Natural killer cell treated with Interleukin-12 subunit alpha and Interleukin-12 subunit beta and Interleukin-15 and Interleukin-18, amount 100 ng/mL, for 72 hours (primary cell): Measurements from ENCODE around the gene FAM32A. TPM values are rescaled to one million over a fixed set of nuclear protein-coding genes. Genes with fewer than 3 reads are reported as not detected.

Source experiments
- ATAC-seq, 2 donors: fragments of 150-1000 bp; cut with Tn5 transposase in 1 of 2; sonication (Bioruptor Pico), chemical (Tn5 transposase) in 1 of 2; 2 replicates each; pipeline ENCODE4 v1.10.0; 2021
- DNase-seq: peaks from one replicate; pipeline ENCODE4 v3.0.0; 2022; ENCODE audit warnings: low spot score
- H3K27ac Mint-ChIP-seq, 2 donors: 1 replicate in 1 of 2; 2 replicates in 1 of 2; pipeline ENCODE4 v1.8.0; 2022; ENCODE audit warnings: mixed read lengths in 2 of 2, mild to moderate bottlenecking in 1 of 2, moderate library complexity in 1 of 2
- H3K27me3 Mint-ChIP-seq, 2 donors: 1 replicate in 1 of 2; 2 replicates in 1 of 2; pipeline ENCODE4 v1.8.0; 2022; ENCODE audit warnings: mixed read lengths in 2 of 2
- H3K36me3 Mint-ChIP-seq: one replicate; pipeline ENCODE4 v1.8.0; 2022; ENCODE audit warnings: mixed read lengths
- H3K4me1 Mint-ChIP-seq, 2 donors: 1 replicate in 1 of 2; 2 replicates in 1 of 2; pipeline ENCODE4 v1.8.0; 2022; ENCODE audit warnings: low read depth in 2 of 2, mixed read lengths in 2 of 2, mild to moderate bottlenecking in 1 of 2
- H3K4me3 Mint-ChIP-seq: one replicate; pipeline ENCODE4 v1.8.0; 2022; ENCODE audit warnings: mixed read lengths
- H3K9me3 Mint-ChIP-seq: 2 replicates; pipeline ENCODE4 v1.8.0; 2022; ENCODE audit warnings: mixed read lengths
- total RNA-seq, 2 donors: library from RNA; stranded (reverse); gene quantifications; one replicate each; pipeline ENCODE4 v1.2.3, GENCODE V29; 2022

The FAM32A gene
- total RNA-seq, 2 donors from 2014 or later, result 46.7 to 60.8 TPM

GRCh38 chr19:16154557-16154956 lies 30.7 kb upstream of the FAM32A start:
- H3K9me3 Mint-ChIP-seq, result no peaks in the 10 kb centered on the region
- DNase-seq (no peak), ATAC-seq (no peak)
- no peak overlapping the region for H3K4me3 Mint-ChIP-seq
- peak overlapping the region; percentile 66 to 85 for H3K27ac Mint-ChIP-seq
- H3K36me3 Mint-ChIP-seq, result peaks cover 27% of the 10 kb centered on the region
- H3K4me1 Mint-ChIP-seq, result peaks cover 19 to 31% of the 10 kb centered on the region in 2 donors
- no peaks in the 10 kb centered on the region for H3K27me3 Mint-ChIP-seq

GRCh38 chr19:16155128-16155527 lies 30.1 kb upstream of the FAM32A start:
- Mint-ChIP-seq H3K9me3 (no peaks in the 10 kb centered on the region), H3K27ac (peak overlapping the region; percentile 66 to 85), H3K4me1 (peaks cover 16 to 28% of the 10 kb centered on the region in 2 donors), H3K36me3 (peaks cover 27% of the 10 kb centered on the region), H3K4me3 (peak overlapping the region; percentile 40), H3K27me3 (no peaks in the 10 kb centered on the region)
- DNase-seq, result no peak
- no peak for ATAC-seq

- Mint-ChIP-seq H3K27ac (peak overlapping the region; percentile 64 to 85), H3K36me3 (peaks cover 27% of the 10 kb centered on the region), H3K4me3 (no peak overlapping the region), H3K9me3 (no peaks in the 10 kb centered on the region), H3K27me3 (no peaks in the 10 kb centered on the region), H3K4me1 (peaks cover 25 to 35% of the 10 kb centered on the region in 2 donors)
- DNase-seq (no peak), ATAC-seq (no peak)
These were observed 28.3 kb upstream of the FAM32A start for GRCh38 chr19:16156904-16157303.

GRCh38 chr19:16157601-16158000 lies 27.6 kb upstream of the FAM32A start:
- H3K9me3 Mint-ChIP-seq, result no peaks in the 10 kb centered on the region
- no peak overlapping the region for H3K27ac Mint-ChIP-seq
- H3K36me3 Mint-ChIP-seq, result peaks cover 27% of the 10 kb centered on the region
- no peak overlapping the region for H3K4me3 Mint-ChIP-seq
- ATAC-seq (no peak), DNase-seq (no peak)
- peaks cover 25 to 36% of the 10 kb centered on the region in 2 donors for H3K4me1 Mint-ChIP-seq
- no peaks in the 10 kb centered on the region for H3K27me3 Mint-ChIP-seq

- peak overlapping the region in 1 of 2 donors; percentile 40 for H3K27ac Mint-ChIP-seq
- no peaks in the 10 kb centered on the region for H3K27me3 Mint-ChIP-seq
- peaks cover 18% of the 10 kb centered on the region for H3K36me3 Mint-ChIP-seq
- H3K4me1 Mint-ChIP-seq, result peaks cover 17 to 28% of the 10 kb centered on the region in 2 donors
- no peak overlapping the region for H3K4me3 Mint-ChIP-seq
- ATAC-seq (no peak), DNase-seq (no peak)
- H3K9me3 Mint-ChIP-seq, result no peaks in the 10 kb centered on the region
These were observed 25.6 kb upstream of the FAM32A start for GRCh38 chr19:16159655-16160054.

GRCh38 chr19:16160445-16160942 lies 24.7 kb upstream of the FAM32A start:
- Mint-ChIP-seq H3K4me3 (peak overlapping the region; percentile 54), H3K36me3 (peaks cover 10% of the 10 kb centered on the region), H3K27me3 (no peaks in the 10 kb centered on the region), H3K4me1 (peaks cover 9 to 22% of the 10 kb centered on the region in 2 donors), H3K9me3 (no peaks in the 10 kb centered on the region), H3K27ac (peak overlapping the region; percentile 68 to 72)
- no peak for ATAC-seq
- DNase-seq, result no peak

GRCh38 chr19:16160943-16161560 lies 24.2 kb upstream of the FAM32A start:
- no peak for DNase-seq
- Mint-ChIP-seq H3K4me3 (peak overlapping the region; percentile 54), H3K4me1 (peaks cover 9 to 18% of the 10 kb centered on the region in 2 donors), H3K36me3 (peaks cover 9% of the 10 kb centered on the region), H3K27me3 (no peaks in the 10 kb centered on the region), H3K9me3 (no peaks in the 10 kb centered on the region), H3K27ac (peak overlapping the region; percentile 68 to 72)
- ATAC-seq, result peak; percentile 67 to 80

- Mint-ChIP-seq H3K36me3 (peaks cover 3% of the 10 kb centered on the region), H3K27me3 (no peaks in the 10 kb centered on the region), H3K4me1 (peaks cover 9 to 18% of the 10 kb centered on the region in 2 donors), H3K4me3 (no peak overlapping the region), H3K9me3 (no peaks in the 10 kb centered on the region), H3K27ac (peak overlapping the region; percentile 68 to 72)
- ATAC-seq, result no peak
- no peak for DNase-seq
These were observed 23.4 kb upstream of the FAM32A start for GRCh38 chr19:16161840-16162239.

GRCh38 chr19:16164222-16164890 lies 20.9 kb upstream of the FAM32A start:
- Mint-ChIP-seq H3K36me3 (no peaks in the 10 kb centered on the region), H3K9me3 (no peaks in the 10 kb centered on the region), H3K27ac (peak overlapping the region in 1 of 2 donors; percentile 57), H3K4me3 (no peak overlapping the region), H3K27me3 (no peaks in the 10 kb centered on the region), H3K4me1 (peaks cover 22 to 31% of the 10 kb centered on the region in 2 donors)
- no peak for ATAC-seq
- DNase-seq, result no peak

- peaks cover 22 to 25% of the 10 kb centered on the region in 2 donors for H3K4me1 Mint-ChIP-seq
- no peaks in the 10 kb centered on the region for H3K36me3 Mint-ChIP-seq
- DNase-seq, result no peak
- H3K4me3 Mint-ChIP-seq, result no peak overlapping the region
- no peaks in the 10 kb centered on the region for H3K27me3 Mint-ChIP-seq
- peak overlapping the region in 1 of 2 donors; percentile 79 for H3K27ac Mint-ChIP-seq
- H3K9me3 Mint-ChIP-seq, result no peaks in the 10 kb centered on the region
- no peak for ATAC-seq
These were observed 18.8 kb upstream of the FAM32A start for GRCh38 chr19:16166417-16166816.

- Mint-ChIP-seq H3K9me3 (no peaks in the 10 kb centered on the region), H3K4me1 (peaks cover 22% of the 10 kb centered on the region in 2 donors), H3K36me3 (no peaks in the 10 kb centered on the region), H3K4me3 (peak overlapping the region; percentile 45), H3K27ac (peak overlapping the region; percentile 79 to 87), H3K27me3 (no peaks in the 10 kb centered on the region)
- no peak for ATAC-seq
- DNase-seq, result no peak
These were observed 18.2 kb upstream of the FAM32A start for GRCh38 chr19:16167055-16167454.

- peak; percentile 67 for DNase-seq
- H3K27ac Mint-ChIP-seq, result peak overlapping the region; percentile 87 to 94
- H3K27me3 Mint-ChIP-seq, result no peaks in the 10 kb centered on the region
- H3K36me3 Mint-ChIP-seq, result no peaks in the 10 kb centered on the region
- H3K9me3 Mint-ChIP-seq, result no peaks in the 10 kb centered on the region
- peaks cover 34 to 37% of the 10 kb centered on the region in 2 donors for H3K4me1 Mint-ChIP-seq
- peak; percentile 81 to 83 for ATAC-seq
- H3K4me3 Mint-ChIP-seq, result peak overlapping the region; percentile 77
These were observed 16.6 kb upstream of the FAM32A start for GRCh38 chr19:16168465-16169081.

GRCh38 chr19:16170134-16170533 lies 15.1 kb upstream of the FAM32A start:
- no peak for ATAC-seq
- no peak for DNase-seq
- no peaks in the 10 kb centered on the region for H3K9me3 Mint-ChIP-seq
- peaks cover 34 to 35% of the 10 kb centered on the region in 2 donors for H3K4me1 Mint-ChIP-seq
- H3K27ac Mint-ChIP-seq, result peak overlapping the region; percentile 87 to 94
- no peaks in the 10 kb centered on the region for H3K36me3 Mint-ChIP-seq
- no peak overlapping the region for H3K4me3 Mint-ChIP-seq
- H3K27me3 Mint-ChIP-seq, result no peaks in the 10 kb centered on the region

GRCh38 chr19:16175954-16176353 lies 9.3 kb upstream of the FAM32A start:
- Mint-ChIP-seq H3K4me1 (peaks cover 17 to 24% of the 10 kb centered on the region in 2 donors), H3K9me3 (no peaks in the 10 kb centered on the region), H3K27ac (no peak overlapping the region), H3K36me3 (no peaks in the 10 kb centered on the region), H3K27me3 (no peaks in the 10 kb centered on the region), H3K4me3 (no peak overlapping the region)
- DNase-seq (no peak), ATAC-seq (no peak)
